Esophagus squamous epithelium (tissue), 4 donors: ENCODE data around the gene MYH13.

Source experiments
- POLR2A ChIP-seq, 4 donors: fragments of 450-650 bp; IDR thresholded peaks; one replicate each; pipeline ENCODE4 v1.6.1; 2017; ENCODE audit warnings: antibody characterized with exemption in 4 of 4, mild to moderate bottlenecking in 4 of 4, moderate library complexity in 3 of 4
- TF ChIP-seq, protein P1 (sequence below), 6 experiments: fragments of 450-650 bp in 4 of 6; fragments of 200-600 bp in 2 of 6; sonication (generic) in 2 of 6; IDR thresholded peaks; one replicate each; pipeline ENCODE4 v1.5.1; 2016 to 2019; ENCODE audit warnings: antibody characterized with exemption in 6 of 6, mild to moderate bottlenecking in 4 of 6, moderate library complexity in 4 of 6

DNA sequence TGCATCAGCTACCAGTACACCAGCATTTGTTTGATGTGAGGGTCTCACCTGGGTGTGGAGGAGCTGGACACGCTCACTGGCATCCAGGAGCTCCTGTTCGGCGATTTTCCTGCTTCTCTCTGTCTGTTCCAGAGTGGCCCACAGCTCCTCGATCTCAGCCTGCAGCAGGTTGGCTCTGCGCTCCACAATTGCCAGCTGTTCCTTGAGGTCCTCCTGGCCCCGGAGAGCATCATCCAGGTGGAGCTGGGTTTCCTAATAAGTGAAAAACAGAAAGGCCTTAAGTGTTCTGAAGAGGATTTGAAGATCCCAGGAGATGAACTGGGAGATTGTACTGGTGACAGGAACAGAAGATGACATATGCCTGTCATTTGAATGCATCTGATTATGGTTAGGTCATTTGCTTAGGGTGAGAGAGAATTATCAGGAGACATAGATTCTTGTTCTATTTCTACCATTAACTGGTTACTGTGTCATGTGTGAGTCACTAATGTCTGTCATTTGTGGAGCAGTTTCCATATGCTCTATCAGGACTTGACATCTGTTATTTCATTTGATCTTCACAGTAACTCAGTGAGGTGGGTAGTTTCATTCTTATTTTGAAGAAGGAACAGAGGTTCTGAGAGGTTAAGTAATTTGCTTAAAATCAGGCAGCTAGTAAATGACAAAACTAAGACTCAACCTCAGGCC lies 21.5 kb upstream of the MYH13 start:
- TF ChIP-seq, protein P1, sequence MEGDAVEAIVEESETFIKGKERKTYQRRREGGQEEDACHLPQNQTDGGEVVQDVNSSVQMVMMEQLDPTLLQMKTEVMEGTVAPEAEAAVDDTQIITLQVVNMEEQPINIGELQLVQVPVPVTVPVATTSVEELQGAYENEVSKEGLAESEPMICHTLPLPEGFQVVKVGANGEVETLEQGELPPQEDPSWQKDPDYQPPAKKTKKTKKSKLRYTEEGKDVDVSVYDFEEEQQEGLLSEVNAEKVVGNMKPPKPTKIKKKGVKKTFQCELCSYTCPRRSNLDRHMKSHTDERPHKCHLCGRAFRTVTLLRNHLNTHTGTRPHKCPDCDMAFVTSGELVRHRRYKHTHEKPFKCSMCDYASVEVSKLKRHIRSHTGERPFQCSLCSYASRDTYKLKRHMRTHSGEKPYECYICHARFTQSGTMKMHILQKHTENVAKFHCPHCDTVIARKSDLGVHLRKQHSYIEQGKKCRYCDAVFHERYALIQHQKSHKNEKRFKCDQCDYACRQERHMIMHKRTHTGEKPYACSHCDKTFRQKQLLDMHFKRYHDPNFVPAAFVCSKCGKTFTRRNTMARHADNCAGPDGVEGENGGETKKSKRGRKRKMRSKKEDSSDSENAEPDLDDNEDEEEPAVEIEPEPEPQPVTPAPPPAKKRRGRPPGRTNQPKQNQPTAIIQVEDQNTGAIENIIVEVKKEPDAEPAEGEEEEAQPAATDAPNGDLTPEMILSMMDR (IDR thresholded peaks at IDR 0.05), result no peak
- no peak for TF ChIP-seq POLR2A (IDR thresholded peaks at IDR 0.05)
